Upper lobe of left lung (tissue), 4 donors: ENCODE results near the gene FKTN.

Experiments used
- EP300 ChIP-seq, 4 donors: sonication (generic); formaldehyde crosslinking; IDR thresholded peaks; one replicate each; pipeline ENCODE4 v1.5.1; 2017; ENCODE audit warnings: antibody characterized with exemption in 4 of 4, control low read depth in 2 of 4
- POLR2A ChIP-seq, 4 donors: fragments of 450-650 bp; IDR thresholded peaks; one replicate each; pipeline ENCODE4 v1.5.1; 2016 to 2017; ENCODE audit warnings: antibody characterized with exemption in 4 of 4, mild to moderate bottlenecking in 2 of 4
- TF ChIP-seq, protein P1 (sequence below), 6 experiments: fragments of 450-650 bp in 4 of 6; fragments of 200-600 bp in 2 of 6; sonication (generic) in 2 of 6; IDR thresholded peaks; one replicate each; pipeline ENCODE4 v1.5.1; 2016 to 2019; ENCODE audit warnings: antibody characterized with exemption in 6 of 6

DNA sequence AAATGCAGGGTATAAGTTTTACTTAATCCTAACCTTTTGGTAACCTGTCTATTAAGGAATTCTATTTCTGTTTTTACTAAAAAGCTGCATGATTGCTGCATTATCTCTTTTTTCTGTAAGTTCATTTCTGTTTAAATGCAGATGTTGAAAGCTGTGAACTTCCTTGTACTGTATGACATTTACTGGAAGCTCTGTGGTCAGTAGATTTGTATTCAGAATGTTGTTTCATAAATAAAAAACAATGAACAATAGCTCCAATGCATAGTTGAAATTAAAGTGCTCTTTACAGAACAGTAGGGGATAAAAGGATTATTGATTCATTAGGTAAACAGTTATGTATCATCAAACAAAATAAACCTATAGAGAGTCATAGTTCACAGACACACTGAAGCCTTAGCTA, 46.5 kb upstream of the FKTN start:
- TF ChIP-seq POLR2A (IDR thresholded peaks at IDR 0.05) (no peak), EP300 (IDR thresholded peaks at IDR 0.05) (no peak)
- TF ChIP-seq, protein P1, sequence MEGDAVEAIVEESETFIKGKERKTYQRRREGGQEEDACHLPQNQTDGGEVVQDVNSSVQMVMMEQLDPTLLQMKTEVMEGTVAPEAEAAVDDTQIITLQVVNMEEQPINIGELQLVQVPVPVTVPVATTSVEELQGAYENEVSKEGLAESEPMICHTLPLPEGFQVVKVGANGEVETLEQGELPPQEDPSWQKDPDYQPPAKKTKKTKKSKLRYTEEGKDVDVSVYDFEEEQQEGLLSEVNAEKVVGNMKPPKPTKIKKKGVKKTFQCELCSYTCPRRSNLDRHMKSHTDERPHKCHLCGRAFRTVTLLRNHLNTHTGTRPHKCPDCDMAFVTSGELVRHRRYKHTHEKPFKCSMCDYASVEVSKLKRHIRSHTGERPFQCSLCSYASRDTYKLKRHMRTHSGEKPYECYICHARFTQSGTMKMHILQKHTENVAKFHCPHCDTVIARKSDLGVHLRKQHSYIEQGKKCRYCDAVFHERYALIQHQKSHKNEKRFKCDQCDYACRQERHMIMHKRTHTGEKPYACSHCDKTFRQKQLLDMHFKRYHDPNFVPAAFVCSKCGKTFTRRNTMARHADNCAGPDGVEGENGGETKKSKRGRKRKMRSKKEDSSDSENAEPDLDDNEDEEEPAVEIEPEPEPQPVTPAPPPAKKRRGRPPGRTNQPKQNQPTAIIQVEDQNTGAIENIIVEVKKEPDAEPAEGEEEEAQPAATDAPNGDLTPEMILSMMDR (IDR thresholded peaks at IDR 0.05), result no peak
